GM12891 (cell line): ENCODE results near the gene CSRP1.

Experiments used
- PAX5 ChIP-seq: IDR thresholded peaks from 2 replicates; pipeline ENCODE4 v1.6.1; 2011; ENCODE audit warnings: low read length, moderate library complexity, mild to moderate bottlenecking; ENCODE audit not compliant: insufficient read depth, severe bottlenecking
- POLR2A ChIP-seq: IDR thresholded peaks from 2 replicates; pipeline ENCODE4 v1.6.1; 2011; ENCODE audit warnings: low read depth, low read length, control low read depth
- POLR2AphosphoS5 ChIP-seq: IDR thresholded peaks from 2 replicates; pipeline ENCODE4 v1.6.1; 2011; ENCODE audit warnings: low read depth, low read length, control low read depth
- POU2F2 ChIP-seq: IDR thresholded peaks from 2 replicates; pipeline ENCODE4 v1.6.1; 2011; ENCODE audit warnings: low read depth, mild to moderate bottlenecking, control low read depth, low read length, moderate library complexity
- SPI1 ChIP-seq: IDR thresholded peaks from 2 replicates; pipeline ENCODE4 v1.6.1; 2011; ENCODE audit warnings: low read depth, low read length, control low read depth
- TAF1 ChIP-seq: IDR thresholded peaks from 2 replicates; pipeline ENCODE4 v1.6.1; 2011; ENCODE audit warnings: low read depth, low read length, control low read depth

DNA sequence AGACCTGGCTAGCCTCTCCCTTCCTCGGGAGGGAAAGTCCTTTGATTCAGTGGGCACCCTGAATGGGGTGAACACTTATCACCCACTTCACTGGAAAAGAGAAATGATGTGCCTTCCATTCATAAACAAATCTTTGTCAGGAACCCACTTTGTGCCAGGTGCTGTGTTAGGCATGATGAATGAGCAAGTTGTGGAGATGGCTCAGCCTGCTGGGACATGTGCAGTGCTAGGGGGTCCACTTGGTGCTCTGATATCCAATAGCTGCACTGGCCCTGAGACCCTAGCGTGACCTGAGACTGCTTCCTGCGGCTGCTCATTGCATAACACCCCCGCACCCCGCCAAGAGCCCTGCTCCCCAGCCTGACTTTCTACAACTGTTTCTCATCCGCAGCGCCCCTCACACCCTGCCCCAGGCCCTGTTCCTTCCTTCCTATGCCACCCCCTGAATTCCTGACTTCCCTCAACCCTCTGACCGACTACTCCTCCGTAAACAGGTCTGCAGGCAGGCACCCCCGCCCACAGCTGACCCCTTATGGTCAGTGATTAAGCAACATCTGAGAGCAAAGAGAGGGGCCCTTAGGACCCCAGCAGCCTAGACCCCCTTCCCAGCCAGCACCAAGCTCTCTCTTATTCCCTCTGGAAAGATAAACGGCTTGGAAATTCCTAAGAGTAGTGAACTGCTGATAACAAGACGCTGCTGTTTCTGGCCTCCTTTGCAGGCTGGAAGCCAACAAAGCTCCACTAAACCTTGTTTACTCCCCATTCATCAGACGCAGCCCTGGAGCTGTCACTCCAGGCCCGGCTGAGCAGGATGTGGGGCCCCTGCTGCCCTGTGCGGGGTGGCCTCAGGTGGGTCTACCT, 12.9 kb downstream of the CSRP1 start:
- TF ChIP-seq POLR2A, result no peak
- TF ChIP-seq TAF1, result no peak
- no peak for TF ChIP-seq POLR2AphosphoS5
- TF ChIP-seq PAX5, result no peak
- no peak for TF ChIP-seq SPI1
- TF ChIP-seq POU2F2, result no peak
